ENCODE measurements around the gene DDI2.

The DDI2 gene

DNA sequence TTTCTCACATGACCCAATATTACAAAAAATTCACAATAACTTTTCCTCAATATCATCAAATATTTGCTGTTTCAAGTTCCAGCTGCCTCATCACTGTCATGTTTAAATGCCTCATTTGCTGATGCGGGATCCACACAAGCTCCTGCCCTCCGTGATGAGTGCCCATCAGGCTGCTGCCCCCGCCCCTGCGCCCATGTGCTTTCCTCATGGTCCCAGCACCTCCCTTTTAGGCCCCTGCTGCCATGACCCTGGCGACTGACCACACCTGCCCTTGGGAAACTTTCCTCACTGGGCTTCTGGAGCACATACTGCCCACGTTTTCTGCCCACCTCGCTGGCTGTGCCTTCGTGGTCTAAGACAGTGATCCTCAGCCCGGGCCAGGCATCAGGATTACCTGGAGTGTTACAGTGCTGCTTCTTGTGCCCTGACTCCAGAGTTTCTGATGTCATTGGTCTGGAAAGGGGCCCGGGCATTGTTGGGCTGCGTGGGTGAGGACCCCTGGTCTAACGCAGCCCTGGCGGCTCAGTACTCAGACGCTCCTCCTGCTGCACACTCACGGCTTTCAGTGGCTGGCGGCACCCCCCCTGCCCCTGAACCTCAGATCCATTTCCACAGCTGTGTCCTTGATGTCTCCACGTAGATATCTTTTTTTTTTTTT, 87.4 kb downstream of the DDI2 start:
- Mint-ChIP-seq H3K4me3 (no peak overlapping the region), H3K27me3 (no peaks in the 10 kb centered on the region), H3K9me3 (no peaks in the 10 kb centered on the region), H3K36me3 (peaks cover 20% of the 10 kb centered on the region), H3K27ac (peak overlapping the region; percentile 19), H3K4me1 (peaks cover 27% of the 10 kb centered on the region)
- DNase-seq (ENCODE audit: low spot score in 2 of 2): no peak
- no peak for ATAC-seq (ENCODE audit: low read depth)

- no peak for DNase-seq (ENCODE audit: low spot score in 2 of 2)
- H3K4me1 Mint-ChIP-seq: peaks cover 27% of the 10 kb centered on the region
- H3K36me3 Mint-ChIP-seq: peaks cover 20% of the 10 kb centered on the region
- no peak overlapping the region for H3K27ac Mint-ChIP-seq
- ATAC-seq (ENCODE audit: low read depth): no peak
- no peak overlapping the region for H3K4me3 Mint-ChIP-seq
- H3K27me3 Mint-ChIP-seq: no peaks in the 10 kb centered on the region
- no peaks in the 10 kb centered on the region for H3K9me3 Mint-ChIP-seq
These were observed 87.9 kb downstream of the DDI2 start for GRCh38 chr1:15705184-15705566.

DNA sequence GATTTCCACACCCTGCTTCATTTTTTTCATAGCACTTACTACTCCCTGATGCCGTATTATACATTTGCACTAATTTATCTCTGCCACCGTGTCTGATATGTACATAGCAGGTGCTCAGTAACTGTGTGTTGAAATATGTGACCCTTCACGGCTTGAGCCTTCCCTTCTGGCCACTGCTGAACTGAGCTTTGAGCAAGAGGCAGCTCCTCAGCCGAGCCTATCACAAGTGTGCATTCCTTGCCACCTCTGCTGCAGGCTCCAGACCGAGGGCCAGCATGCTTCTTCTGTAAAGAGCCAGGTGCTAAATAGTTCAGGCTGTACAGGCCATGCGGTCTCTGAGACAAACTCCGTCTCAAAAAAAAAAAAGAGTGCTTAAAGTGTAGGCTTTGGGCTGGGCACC, 89.5 kb downstream of the DDI2 start:
- Mint-ChIP-seq H3K4me1 (peaks cover 25% of the 10 kb centered on the region), H3K27me3 (no peaks in the 10 kb centered on the region), H3K27ac (peak overlapping the region; percentile 75), H3K4me3 (no peak overlapping the region), H3K36me3 (peaks cover 19% of the 10 kb centered on the region), H3K9me3 (no peaks in the 10 kb centered on the region)
- ATAC-seq (ENCODE audit: low read depth): no peak
- DNase-seq (ENCODE audit: low spot score in 2 of 2): no peak

DNA sequence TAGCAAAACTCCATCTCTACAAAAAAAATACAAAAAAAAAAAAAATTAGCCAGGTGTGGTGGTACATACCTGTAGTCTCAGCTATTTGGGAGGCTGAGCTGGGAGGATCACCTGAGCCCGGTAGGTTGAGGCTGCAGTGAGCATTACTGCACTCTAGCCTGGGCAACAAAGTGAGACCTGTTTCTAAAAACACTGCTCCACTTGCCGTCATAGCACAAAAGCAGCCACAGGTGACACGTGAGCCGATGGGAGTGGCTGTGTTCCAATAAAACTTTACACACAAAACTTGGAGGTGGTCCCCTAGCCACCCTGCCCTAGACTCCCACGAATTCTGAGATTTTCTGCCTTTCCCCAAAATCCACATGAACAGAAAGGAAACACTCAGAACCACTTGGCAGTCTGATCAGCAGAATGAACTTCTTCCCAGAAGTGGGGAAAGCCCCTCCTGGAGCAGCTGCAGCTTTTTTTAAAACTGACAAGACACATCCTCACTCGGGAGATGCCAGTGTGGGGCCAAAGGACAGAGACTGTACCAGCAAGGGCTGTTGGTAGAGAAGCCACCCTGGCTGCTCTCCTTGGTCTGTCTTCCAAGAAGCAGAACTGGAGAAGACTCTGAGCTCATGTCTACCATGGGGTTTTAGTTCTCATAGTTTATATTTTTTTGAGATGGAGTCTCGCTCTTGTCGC, 90.1 kb downstream of the DDI2 start:
- peaks cover 18% of the 10 kb centered on the region for H3K36me3 Mint-ChIP-seq
- ATAC-seq (ENCODE audit: low read depth) (no peak), DNase-seq (ENCODE audit: low spot score in 2 of 2) (no peak)
- H3K4me1 Mint-ChIP-seq: peaks cover 25% of the 10 kb centered on the region
- no peaks in the 10 kb centered on the region for H3K27me3 Mint-ChIP-seq
- H3K9me3 Mint-ChIP-seq: no peaks in the 10 kb centered on the region
- no peak overlapping the region for H3K4me3 Mint-ChIP-seq
- no peak overlapping the region for H3K27ac Mint-ChIP-seq

DNA sequence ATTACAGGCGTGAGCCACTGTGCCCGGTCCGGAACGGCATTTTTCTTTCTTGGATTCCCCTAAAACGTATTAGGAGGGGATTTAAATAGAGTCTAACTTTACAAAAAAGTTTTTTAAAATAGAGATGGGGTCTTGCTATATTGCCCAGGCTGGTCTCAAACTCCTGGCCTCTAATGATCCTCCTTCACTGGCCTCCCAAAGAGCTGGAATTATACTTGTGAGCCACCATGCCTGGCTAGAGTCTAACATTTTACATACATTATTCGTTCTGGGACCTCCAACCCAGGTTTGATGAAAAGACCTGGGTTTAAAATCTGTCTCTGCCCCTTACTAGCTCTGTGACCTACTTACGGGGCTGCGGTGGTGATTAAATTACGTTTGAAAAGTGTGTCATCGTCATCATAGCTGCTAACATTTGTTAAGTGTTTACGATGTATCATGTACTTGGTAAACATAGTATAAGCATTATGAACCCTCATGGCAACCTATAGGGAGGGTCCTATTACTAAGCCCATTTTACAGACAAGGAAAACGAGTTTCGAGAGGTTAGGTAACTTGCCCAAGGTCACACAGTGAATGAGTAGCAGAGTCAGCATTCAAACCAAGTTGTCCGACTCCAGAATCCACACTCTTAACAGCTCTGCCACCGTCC, 91.4 kb downstream of the DDI2 start:
- Mint-ChIP-seq H3K27me3 (no peaks in the 10 kb centered on the region), H3K4me1 (peaks cover 20% of the 10 kb centered on the region), H3K27ac (no peak overlapping the region), H3K36me3 (peaks cover 18% of the 10 kb centered on the region), H3K4me3 (no peak overlapping the region), H3K9me3 (no peaks in the 10 kb centered on the region)
- ATAC-seq (ENCODE audit: low read depth) (no peak), DNase-seq (ENCODE audit: low spot score in 2 of 2) (no peak)

- H3K9me3 Mint-ChIP-seq: no peaks in the 10 kb centered on the region
- H3K36me3 Mint-ChIP-seq: peaks cover 17% of the 10 kb centered on the region
- H3K4me3 Mint-ChIP-seq: no peak overlapping the region
- H3K27ac Mint-ChIP-seq: no peak overlapping the region
- peaks cover 17% of the 10 kb centered on the region for H3K4me1 Mint-ChIP-seq
- no peaks in the 10 kb centered on the region for H3K27me3 Mint-ChIP-seq
- no peak for ATAC-seq (ENCODE audit: low read depth)
- no peak for DNase-seq (ENCODE audit: low spot score in 2 of 2)
These were observed 92.0 kb downstream of the DDI2 start for GRCh38 chr1:15709226-15709625.

- ATAC-seq (ENCODE audit: low read depth) (no peak), DNase-seq (ENCODE audit: low spot score in 2 of 2) (no peak)
- H3K36me3 Mint-ChIP-seq: peaks cover 3% of the 10 kb centered on the region
- no peak overlapping the region for H3K27ac Mint-ChIP-seq
- no peaks in the 10 kb centered on the region for H3K27me3 Mint-ChIP-seq
- no peaks in the 10 kb centered on the region for H3K9me3 Mint-ChIP-seq
- H3K4me1 Mint-ChIP-seq: peaks cover 8% of the 10 kb centered on the region
- H3K4me3 Mint-ChIP-seq: no peak overlapping the region
These were observed 94.9 kb downstream of the DDI2 start for GRCh38 chr1:15712168-15712567.

GRCh38 chr1:15714406-15715136, 97.3 kb downstream of the DDI2 start:
- Mint-ChIP-seq H3K4me3 (no peak overlapping the region), H3K4me1 (peaks cover 6% of the 10 kb centered on the region), H3K27ac (no peak overlapping the region), H3K9me3 (no peaks in the 10 kb centered on the region), H3K27me3 (no peaks in the 10 kb centered on the region), H3K36me3 (peaks cover 16% of the 10 kb centered on the region)
- ATAC-seq (ENCODE audit: low read depth): no peak
- DNase-seq (ENCODE audit: low spot score in 2 of 2): no peak

DNA sequence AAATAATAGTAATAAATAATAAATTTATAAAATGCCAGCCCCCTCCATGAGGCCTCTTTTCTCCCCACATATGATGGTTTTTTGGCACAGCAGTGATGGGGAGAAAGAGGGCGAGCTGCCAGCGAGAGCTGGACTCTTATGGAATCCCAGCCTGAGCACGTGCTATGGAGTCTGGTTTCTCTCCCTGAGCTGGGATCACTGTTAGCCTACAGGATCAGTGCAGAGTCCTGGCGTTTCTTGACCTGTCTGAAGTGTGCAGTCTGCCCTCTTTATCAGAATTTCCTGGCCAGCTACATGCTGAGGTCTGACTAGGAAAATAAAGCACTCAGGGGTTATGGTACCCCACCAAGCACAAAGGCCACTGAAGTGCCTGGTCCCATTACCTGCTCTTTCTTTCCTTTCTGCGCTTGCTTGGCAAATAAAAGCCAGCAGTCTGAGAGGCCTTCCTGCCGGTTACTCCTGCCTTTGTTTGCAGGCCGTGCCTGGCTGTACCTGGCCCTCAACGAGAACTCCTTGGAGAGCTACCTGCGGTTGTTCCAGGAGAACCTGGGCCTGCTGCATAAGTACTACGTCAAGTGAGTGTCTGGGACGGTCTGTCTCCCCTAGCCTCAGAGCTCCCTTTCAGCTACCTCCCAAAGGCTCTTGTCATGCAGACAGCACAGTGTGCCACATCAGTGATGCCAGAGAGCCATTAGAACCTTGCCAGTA, 100.3 kb downstream of the DDI2 start:
- Mint-ChIP-seq H3K9me3 (no peaks in the 10 kb centered on the region), H3K4me3 (no peak overlapping the region), H3K27ac (no peak overlapping the region), H3K27me3 (no peaks in the 10 kb centered on the region), H3K4me1 (peaks cover 3% of the 10 kb centered on the region), H3K36me3 (peaks cover 26% of the 10 kb centered on the region)
- DNase-seq (ENCODE audit: low spot score in 2 of 2) (no peak), ATAC-seq (ENCODE audit: low read depth) (no peak)

DNA sequence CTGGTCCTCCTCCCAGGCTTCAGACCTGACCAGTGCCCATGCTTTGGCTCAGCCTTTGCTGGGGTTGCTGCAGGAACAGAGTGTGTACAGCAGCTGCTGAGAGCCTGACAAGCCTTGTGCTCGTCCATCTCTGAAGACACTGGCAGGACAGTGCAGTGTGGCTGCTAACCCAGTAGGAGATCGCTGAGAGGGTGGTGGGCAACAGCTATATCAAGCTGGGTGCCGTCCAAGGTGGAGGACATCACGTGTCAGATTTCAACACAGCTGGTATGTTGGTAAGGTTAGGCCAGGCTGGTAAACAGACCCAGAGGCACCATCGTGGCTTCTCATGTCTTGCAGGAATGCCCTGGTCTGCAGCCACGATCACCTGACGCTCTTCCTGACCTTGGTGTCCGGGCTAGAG, 100.9 kb downstream of the DDI2 start:
- DNase-seq (ENCODE audit: low spot score in 2 of 2): no peak
- no peak for ATAC-seq (ENCODE audit: low read depth)
- no peaks in the 10 kb centered on the region for H3K27me3 Mint-ChIP-seq
- H3K4me1 Mint-ChIP-seq: peaks cover 3% of the 10 kb centered on the region
- no peak overlapping the region for H3K27ac Mint-ChIP-seq
- H3K36me3 Mint-ChIP-seq: peaks cover 28% of the 10 kb centered on the region
- H3K4me3 Mint-ChIP-seq: no peak overlapping the region
- no peaks in the 10 kb centered on the region for H3K9me3 Mint-ChIP-seq
